Ramos (cell line): ENCODE data around the gene HSPBAP1.
"Not testable (repeated sequence)": the region's sequence is repeated elsewhere in the genome, so short reads cannot be mapped to it uniquely, and the experiment has no call there.

Experiments
- in situ Hi-C: fragments of 300-500 bp; cut with MboI; formaldehyde crosslinking; loops from one replicate; pipeline ENCODE4 v1.14.3; 2022; ENCODE audit warnings: low sequenced_read_pairs; ENCODE audit not compliant: unreplicated experiment

HSPBAP1 gene

GRCh38 chr3:122786066-122786465, 7.6 kb downstream of the HSPBAP1 start:
- in situ Hi-C loops, result no loop called here

- in situ Hi-C loops, result no loop called here
These were observed 8.4 kb downstream of the HSPBAP1 start for GRCh38 chr3:122785231-122785630.

- in situ Hi-C loops, result no loop called here
These were observed 9.2 kb downstream of the HSPBAP1 start for GRCh38 chr3:122784436-122784835.

GRCh38 chr3:122782804-122783203, 10.8 kb downstream of the HSPBAP1 start:
- in situ Hi-C loops, result no loop called here

GRCh38 chr3:122777563-122777962, 16.1 kb downstream of the HSPBAP1 start:
- in situ Hi-C loops, result no loop called here

GRCh38 chr3:122776675-122777468, 16.8 kb downstream of the HSPBAP1 start:
- in situ Hi-C loops, result no loop called here

GRCh38 chr3:122774564-122774963, 19.1 kb downstream of the HSPBAP1 start:
- in situ Hi-C loops, result no loop called here

GRCh38 chr3:122773944-122774509, 19.6 kb downstream of the HSPBAP1 start:
- in situ Hi-C loops, result no loop called here

GRCh38 chr3:122772827-122773226, 20.8 kb downstream of the HSPBAP1 start:
- in situ Hi-C loops, result no loop called here

GRCh38 chr3:122770521-122771202, 23.0 kb downstream of the HSPBAP1 start:
- in situ Hi-C loops, result no loop called here

GRCh38 chr3:122767540-122768372, 25.9 kb downstream of the HSPBAP1 start:
- in situ Hi-C loops, result no loop called here

GRCh38 chr3:122766430-122766829, 27.2 kb downstream of the HSPBAP1 start:
- in situ Hi-C loops, result no loop called here

- in situ Hi-C loops, result no loop called here
These were observed 33.0 kb downstream of the HSPBAP1 start for GRCh38 chr3:122760453-122761271.

GRCh38 chr3:122758877-122759560, 34.6 kb downstream of the HSPBAP1 start:
- in situ Hi-C loops, result no loop called here

GRCh38 chr3:122755491-122755890, 38.1 kb downstream of the HSPBAP1 start:
- in situ Hi-C loops, result no loop called here

GRCh38 chr3:122754929-122755328, 38.7 kb downstream of the HSPBAP1 start:
- in situ Hi-C loops, result no loop called here

GRCh38 chr3:122748347-122748746, 45.3 kb downstream of the HSPBAP1 start:
- in situ Hi-C loops, result no loop called here

- in situ Hi-C loops, result not testable (repeated sequence)
These were observed 46.3 kb downstream of the HSPBAP1 start for GRCh38 chr3:122747295-122747694.

- in situ Hi-C loops, result no loop called here
These were observed 48.1 kb downstream of the HSPBAP1 start for GRCh38 chr3:122745369-122746021.
